KG1 (cell line): ENCODE measurements around the gene COX7A2.
A peak's percentile ranks its signal among the peaks of the same experiment; 100 is the strongest.

ENCODE experiments used
- DNase-seq: peaks from one replicate; lab custom pipeline; 2025; lab: John Stamatoyannopoulos, UW

COX7A2 gene, protein sequence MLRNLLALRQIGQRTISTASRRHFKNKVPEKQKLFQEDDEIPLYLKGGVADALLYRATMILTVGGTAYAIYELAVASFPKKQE

DNA sequence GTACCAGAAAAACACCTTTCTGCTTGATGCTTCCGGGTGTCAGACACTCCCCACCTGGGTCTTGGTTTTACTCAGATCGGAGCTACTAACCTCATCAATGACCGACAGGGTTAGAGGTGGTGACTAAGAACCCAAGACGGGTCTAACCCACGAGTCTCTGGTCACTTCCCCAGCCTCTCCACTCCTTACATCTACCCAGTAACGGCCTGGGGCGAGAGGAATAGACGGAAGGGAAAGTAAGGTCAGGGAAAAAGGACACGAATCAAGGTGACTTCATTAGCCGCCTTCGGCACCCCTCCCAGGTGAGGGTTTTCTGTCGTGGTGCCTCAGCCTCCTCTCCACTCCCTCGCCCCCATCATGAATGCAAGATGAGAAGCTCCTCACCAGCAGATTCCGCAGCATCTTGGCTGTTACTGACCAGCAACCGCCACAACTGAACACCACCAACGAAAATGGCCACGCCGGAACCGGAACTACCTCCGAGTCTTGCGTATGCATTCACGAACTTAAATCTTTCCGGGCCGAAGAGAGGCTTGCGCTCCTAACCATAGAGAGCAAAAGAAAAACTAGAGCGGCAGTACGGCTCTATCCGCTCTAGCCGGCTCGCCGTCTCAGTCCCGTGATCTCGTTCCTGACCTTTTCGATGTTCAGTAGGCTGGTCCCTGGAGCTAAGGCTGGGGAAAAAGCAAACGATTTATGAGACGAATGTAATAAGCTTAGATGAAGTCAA is at the start of gene COX7A2:
COX7A2 (minus strand) TSS at position 469 of the 730 bp plus-strand sequence; CDS start at position 402, 67 bp downstream.
- DNase-seq, result peak; percentile 76

DNA sequence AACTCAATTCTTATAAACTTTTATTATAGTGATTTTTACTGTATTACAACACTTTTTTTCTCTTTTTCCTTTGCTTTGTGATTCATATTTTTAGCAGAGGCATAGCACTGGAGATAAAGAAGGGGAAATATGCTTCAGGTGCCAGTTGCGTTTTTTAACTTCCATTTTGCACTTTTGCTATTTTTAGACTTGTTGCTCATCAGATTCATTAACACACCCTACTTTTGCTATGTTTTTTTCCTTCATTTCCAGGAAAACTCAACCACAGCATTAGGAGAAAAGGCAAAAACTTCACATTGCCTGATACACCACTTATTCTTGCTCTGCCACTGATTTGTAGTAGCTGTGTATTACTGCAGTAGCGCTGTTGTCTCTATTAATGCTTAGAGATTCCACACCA is 49.0 kb upstream of the COX7A2 start:
- DNase-seq, result no peak

DNA sequence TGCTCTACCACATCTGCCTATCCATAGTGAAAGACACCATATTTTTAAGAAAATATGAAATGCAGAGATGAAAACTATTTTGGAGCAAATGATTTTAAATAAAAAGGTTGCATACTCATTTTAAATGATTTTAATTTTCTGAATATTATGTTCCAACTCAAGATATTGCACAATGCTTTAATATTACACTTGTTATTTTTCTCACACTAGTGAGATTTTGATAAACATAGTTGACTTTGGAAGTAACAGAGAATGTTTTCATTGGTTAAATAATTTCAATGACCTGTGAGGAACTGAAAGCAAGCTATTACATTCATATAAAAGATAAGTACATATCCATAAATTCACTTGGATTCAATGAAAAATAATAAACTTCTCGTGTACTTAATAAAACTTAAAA is 48.1 kb upstream of the COX7A2 start:
- no peak for DNase-seq

DNA sequence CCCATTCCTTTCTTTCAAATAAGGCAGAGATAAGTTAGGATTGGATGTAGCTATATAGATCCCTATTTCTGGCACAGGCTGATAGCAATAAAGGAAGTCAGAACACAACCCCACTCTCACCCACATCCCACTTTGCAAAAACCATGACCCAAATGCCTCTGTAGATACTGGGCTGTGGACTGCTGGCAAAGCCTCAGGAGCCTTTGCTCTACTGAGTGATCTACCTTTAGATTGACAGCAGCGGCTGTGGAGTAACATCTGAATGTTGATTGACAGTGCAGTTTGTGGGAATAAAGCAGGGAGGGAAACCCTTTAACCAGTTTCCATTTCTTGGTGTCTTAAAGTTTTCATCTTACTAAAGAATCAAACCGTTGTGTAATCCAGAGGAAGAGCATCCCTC is 47.7 kb upstream of the COX7A2 start:
- DNase-seq, result no peak

DNA sequence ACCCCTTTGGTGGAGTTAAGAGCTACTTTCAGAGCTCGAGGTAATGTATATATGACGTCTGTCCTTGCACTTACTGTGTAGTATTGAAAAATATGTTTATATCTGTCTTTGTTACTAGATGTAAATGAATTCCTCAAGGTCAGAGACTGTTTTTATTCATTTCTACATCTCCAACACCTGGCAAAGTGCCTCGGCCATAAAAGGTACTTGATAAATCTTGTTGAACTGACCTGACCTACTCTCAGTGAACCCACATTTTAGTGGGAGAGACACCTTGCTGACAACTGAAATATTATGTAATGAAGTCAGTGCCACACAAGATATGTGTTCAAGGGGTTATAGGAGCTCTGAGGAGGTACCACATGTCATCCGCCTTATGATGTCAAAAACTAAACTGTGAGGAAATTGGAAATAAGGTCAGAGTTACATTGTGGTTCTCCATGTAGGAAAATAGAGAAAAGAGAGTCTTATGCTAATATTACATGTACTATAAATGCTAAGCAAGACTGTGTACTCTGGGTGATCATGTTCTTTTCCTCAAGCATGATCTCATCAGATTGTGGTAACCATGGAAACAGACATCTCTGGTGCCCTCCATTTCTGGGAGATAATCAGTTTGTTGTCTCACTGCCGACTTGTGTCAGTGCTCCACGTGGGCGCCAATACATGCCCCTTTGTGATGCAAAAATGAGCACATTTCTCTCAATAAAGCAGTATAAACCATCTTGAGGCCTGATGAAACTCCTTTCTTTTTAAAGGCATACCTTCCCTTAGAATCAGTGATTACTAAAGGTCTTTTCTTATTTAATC is 46.7 kb upstream of the COX7A2 start:
- no peak for DNase-seq

DNA sequence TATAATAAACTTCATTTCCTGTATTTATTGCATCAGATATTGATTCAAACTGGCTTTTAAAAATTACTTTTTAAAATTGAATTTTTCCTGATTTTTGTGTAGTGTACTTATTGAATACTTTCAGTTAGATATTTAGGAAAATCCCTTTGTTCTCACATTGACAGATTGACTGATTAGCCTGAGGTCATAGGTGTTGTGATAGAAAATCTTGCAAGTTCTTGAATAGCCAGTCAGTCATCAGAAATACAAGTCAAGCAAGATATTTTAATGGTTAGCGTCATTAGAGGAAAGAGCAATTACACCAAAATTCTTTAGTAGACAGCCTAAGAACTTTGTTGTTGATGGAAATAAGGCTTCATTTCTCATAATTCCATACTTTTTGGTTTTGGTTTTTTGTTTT is 44.4 kb upstream of the COX7A2 start:
- no peak for DNase-seq

DNA sequence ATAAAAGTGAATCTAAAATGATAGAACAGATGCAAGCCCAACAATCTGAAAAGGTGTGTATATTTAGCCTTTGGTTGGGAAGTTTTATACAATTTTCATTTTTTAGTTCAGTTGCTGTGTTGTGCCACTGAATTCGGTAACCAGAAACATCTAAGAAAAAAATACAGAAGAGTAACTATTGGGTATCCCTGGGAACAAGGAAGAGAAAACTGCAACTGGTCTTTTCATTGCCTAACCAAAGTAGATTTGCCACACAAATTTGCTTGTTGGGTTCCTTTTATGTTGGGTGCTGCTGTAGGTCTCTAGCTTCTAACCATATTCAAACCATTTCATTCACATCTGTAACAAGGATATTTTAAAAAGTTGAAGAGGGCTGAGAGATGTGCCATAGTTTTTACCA is 43.8 kb upstream of the COX7A2 start:
- DNase-seq, result no peak

DNA sequence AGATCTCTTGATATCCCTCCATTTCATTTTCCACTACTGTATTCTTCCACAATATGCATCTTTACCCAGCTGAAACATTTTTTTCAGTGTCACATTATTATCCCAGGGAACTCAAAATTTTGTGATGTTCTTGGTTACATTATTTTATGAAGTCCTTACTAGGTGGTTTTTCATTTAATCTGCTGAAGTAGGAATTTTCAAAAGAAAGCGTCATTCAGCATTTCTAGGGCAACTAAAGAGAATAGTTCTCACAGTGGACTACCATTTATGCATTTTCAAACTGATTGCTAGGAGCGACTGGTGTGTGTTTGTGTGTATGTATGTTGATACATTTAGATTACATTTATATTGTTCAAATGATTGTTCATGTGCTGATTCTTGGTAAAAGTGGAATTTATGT is 43.4 kb upstream of the COX7A2 start:
- DNase-seq, result no peak

DNA sequence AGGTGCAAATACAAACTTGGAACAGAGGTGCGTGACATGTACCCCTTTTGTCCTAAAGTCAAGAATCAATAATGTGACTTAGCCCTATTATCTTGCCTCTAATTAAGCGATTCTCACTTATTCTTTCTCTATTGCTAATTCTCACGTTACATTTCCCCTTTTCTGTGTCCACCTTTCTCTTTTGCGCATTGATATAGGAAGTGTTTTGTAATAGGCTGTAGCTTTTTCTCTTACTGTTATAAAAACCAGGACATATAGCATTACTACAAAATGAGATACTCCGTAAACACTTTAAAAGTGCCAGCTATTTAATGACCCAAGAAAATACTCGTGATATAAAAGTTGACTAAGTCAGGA is 41.7 kb upstream of the COX7A2 start:
- no peak for DNase-seq

DNA sequence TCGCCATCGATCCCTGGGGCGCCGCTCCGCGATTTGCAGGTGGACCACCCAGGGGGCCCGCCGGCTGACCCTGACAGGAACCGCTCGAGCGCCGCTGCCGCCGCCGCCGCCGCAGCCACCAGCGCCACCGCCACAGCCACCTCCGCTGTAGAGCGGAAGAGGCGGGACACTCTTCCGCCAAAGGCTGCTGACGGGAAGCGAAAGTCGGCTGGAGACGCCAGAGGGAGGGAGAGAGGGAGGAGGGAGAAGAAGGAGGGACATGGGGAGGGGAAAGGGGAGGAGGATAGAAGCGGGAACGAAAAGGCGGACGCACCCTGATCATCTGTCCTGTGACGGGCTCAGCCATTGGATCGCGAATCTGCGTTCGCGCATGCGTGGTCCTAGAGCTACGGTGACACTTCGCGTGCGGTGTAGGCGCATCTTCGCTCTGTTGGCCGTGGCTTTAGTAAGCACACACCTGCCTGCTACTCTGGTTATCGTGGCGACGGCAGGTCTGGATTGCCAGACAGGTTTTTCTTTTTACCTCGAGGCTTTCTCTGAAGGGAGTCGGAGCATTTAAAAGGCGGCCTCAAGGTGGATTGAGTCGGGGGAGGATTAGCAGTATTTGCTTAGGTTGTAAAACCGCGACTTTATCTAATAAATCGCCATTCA is 41.2 kb upstream of the COX7A2 start, which contains the start of gene TMEM30A:
TMEM30A (minus strand) TSS at position 161 of the 651 bp plus-strand sequence; CDS start at position 7, 154 bp downstream.
- peak; percentile 94 for DNase-seq

DNA sequence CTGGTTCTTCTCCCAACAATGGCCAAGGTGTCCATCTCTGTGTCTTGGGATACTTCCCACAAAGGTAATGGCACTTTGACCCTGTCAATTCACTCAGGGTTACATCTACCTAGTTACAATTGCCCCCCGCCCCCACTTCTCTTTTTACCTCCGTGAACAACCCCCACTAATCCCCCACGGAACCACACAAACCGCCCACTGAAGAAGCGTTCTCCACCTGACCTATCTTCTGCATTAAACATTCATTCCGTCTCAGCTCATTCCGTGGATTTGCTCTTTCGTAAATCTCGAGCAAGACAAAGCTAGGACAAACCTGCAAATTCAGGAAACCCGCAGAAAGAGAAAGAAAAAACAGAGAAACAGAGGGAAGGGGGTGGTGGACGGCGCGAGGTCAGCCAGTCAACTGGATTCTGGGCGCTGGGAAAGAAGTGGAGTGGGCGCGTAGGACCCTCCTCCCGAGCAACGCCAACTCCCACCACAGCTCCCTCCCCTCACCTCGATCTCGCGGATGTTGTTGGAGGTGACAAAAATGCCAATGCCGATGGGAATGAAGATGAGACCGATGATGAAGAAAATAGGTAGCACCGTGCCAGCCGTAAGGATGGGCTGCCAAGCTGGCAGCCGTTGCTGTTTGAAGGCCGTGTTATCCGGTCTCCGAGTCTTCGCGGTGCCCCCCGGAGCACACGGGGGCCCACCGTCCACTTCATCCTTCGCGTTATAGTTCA is 40.5 kb upstream of the COX7A2 start:
- peak; percentile 78 for DNase-seq

DNA sequence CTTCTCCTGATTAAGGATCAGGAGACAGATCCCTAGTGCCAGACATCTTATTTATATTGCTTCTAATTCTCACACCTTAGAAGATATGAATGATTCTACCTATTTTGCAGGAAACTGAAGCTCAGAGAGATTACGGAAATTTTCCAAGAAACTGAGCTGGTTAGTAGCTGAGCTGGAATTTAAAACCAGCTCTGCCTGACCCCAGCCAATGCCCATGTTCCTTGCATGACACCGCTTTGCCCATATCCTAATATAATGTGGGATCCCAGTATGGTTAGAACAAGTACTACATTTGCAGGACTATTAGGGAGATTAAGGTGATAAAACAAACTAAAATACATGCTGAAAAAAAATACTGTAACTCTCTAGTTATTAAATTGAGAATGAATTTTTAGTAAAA is 39.1 kb upstream of the COX7A2 start:
- no peak for DNase-seq

DNA sequence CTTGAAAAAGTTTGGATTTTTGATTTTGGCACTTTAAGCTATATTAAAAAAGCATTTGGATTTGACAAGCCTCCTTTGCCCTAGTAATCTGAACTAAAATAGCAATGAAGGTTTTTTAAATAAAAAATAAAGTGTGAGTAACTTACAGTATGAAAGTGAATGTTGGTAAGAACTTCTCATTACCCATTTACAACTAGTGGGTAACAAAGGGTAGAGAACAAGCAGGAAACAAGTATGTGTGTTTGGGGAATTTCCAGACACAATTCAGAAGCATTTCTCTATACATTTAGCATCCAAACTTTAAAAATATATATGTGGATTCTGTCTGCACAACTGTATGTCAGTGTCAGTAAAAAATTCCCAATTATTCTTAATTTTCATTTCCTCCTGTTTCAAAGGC is 38.1 kb upstream of the COX7A2 start:
- DNase-seq, result no peak

DNA sequence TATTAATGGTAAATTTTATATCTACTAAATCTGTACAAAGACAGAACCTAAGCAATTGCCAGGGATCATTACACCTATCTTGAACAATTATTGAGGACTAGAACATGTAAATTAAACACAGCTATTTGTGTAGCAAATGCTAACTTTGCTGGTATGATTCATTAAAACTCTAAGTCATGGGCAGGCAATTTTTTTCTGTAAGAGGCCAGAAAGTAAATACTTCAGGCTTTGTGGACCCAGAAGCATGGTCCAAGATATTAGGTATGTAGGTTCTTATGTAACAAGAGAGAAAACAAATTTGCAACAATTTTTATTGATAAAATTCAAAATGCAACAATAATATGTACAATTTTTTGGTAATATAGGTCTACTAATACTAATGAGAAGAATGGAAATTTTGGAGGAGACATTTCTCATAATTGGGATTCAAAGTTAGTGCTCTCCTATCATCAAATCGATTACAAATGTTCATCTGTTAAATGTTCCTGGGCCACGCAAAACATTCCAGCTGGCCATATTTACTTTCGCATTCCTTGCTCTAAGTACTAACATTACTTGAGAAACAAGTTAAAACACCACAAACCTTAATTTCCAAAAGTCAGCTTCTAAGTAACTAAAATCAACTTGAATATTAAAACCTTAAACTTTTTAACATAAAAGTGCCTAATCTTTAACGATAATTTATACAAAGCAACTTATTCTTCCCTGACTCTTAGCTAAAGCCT is 36.7 kb upstream of the COX7A2 start:
- DNase-seq, result no peak

DNA sequence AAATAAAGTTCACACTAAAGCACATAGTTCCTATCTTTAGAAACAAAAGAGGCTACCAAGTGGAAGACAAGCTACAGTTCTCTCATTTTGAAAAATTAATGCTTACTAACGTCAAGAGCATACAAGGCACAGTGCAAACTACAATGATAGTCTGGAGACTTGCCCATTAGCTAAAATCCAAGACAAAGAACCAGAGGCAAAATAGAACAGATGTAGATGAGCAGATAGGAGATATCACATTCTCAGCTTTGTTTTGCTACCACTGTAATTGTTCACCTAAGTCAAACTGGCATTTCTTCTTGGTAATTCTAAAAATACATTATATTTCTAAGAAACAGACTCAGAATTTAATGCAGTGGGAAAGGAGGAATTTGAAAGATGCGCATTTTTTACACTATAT is 35.8 kb upstream of the COX7A2 start:
- no peak for DNase-seq

DNA sequence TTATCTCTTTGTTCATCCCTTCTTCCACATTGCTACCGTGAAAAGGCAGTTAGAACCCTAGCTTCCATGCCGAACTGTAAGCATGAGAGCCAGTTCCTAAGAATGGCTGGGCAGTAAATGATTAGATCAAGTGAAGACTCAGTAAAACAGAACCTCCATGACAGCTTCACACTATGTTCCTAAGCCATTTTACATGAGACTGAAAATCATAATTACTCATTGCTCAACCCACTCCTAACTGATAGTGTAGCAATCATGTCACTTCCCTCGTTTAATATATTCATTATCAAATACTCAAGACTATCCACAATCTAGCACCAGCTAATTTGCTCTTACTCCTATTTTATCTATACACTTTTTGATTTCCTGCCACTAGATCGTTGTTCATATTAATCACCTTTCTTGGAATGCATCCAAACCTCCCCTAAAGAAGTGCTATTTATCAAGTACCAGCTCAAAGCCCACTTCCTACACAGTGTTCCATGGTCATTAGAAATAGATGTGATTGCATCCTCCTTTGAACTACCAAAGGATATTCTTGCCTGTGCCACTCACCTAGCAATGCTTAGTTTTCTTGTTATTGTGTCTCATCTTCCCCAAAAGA is 35.0 kb upstream of the COX7A2 start:
- no peak for DNase-seq

DNA sequence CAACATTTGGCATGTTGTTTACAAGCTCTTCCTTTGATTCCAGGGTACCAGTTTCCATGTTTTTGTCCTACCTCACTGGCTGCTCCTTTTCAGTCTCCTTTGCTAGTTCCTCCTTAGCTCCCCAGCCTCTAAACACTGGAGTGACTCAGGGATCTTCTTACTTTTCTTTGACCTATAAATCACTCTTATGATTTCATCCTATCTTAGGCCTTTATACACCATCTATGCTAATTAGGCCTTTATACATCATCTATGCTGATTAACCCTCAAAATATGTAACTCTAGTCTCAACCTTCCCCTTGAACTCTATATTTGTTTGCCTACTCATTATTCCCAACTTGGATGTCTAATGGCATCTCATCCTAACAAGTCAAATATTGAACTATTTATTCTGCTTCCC is 31.5 kb upstream of the COX7A2 start:
- DNase-seq, result no peak

DNA sequence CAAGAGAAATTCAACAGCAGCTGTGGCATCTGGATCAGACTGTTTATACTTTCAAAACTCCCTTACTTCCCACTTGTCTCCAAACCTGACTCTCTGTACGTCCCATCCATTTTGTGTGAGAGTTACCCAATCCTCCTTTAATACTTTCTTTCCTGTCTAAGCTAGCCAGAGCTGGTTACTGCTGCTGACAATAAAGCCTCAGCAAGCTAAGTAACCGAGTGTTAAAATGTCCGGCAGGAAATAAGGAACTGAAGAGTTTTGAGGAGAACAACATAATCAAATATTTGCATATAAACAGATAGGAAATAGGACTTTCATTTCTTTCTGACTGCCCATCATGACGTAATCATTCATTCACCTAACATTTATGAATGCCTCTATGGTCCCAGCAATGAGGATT is 29.4 kb upstream of the COX7A2 start:
- DNase-seq, result no peak

DNA sequence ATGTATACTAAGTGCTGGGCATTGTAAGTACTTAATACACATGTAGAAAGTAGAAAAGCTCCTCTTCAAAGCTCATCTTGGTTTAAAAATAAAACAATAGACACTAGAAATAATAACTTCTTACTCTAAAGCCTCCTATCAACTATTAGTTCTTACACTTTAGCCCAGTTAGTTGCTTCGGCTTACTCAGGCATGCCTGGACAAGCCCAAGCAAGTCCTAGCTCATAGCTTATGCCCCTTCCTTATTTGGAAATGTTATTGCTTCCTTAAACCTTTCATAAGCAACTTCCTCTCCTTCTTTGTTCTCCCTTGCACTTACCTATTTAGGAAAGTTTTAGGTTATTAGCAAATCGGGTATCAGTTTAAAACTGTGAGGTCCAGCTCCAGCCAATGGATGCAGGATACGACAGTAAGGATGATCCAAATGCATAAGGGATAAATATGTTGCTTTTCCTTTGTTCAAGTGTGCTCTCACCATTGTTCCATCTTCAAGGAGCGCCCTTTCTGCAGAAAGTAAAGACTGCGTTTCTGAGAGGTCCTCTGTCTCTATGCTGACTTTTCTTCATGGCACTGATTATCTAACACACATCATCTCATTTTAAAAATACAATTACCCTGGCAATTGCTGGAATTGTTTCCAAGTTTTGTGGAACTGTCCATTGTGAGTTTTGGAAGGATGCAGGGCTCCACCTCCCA is 28.7 kb upstream of the COX7A2 start:
- DNase-seq, result no peak

DNA sequence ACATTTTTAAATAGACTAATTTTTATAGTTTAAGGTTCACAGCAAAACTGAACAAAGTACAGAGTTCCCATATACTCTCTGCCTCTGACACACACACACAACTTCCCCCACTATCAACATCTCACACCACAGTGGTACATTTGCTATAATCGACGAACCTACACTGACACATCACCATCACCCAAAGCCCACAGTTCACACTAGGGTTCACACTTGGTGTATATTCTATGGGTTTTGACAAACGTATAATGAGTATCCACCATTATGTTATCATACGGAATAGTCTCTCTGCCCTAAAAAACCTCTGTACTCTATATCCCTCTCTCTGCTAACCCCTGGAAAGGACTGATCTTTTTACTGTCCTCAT is 25.4 kb upstream of the COX7A2 start:
- DNase-seq, result no peak
